ENCODE measurements around the gene CTDSP2.

- TF ChIP-seq POLR2AphosphoS5 (IDR thresholded peaks at IDR 0.05), result no peak
- no peak for TF ChIP-seq CTCF (IDR thresholded peaks at IDR 0.05)
- no peak for TF ChIP-seq EP300 (IDR thresholded peaks at IDR 0.05)
These were observed 37.1 kb downstream of the CTDSP2 start for GRCh38 chr12:57809425-57809824.

Data from upper lobe of left lung (tissue), 4 donors.